Hematopoietic multipotent progenitor cell treated with erythropoietin and hydrocortisone succinate and interleukin-3 and kit ligand, for 4 days (in vitro differentiated cells): ENCODE results near the gene CHN1.

Experiments
- DNase-seq: peaks from one replicate; pipeline ENCODE4 v3.0.0-alpha.2; 2015

The CHN1 gene, protein sequence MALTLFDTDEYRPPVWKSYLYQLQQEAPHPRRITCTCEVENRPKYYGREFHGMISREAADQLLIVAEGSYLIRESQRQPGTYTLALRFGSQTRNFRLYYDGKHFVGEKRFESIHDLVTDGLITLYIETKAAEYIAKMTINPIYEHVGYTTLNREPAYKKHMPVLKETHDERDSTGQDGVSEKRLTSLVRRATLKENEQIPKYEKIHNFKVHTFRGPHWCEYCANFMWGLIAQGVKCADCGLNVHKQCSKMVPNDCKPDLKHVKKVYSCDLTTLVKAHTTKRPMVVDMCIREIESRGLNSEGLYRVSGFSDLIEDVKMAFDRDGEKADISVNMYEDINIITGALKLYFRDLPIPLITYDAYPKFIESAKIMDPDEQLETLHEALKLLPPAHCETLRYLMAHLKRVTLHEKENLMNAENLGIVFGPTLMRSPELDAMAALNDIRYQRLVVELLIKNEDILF

DNA sequence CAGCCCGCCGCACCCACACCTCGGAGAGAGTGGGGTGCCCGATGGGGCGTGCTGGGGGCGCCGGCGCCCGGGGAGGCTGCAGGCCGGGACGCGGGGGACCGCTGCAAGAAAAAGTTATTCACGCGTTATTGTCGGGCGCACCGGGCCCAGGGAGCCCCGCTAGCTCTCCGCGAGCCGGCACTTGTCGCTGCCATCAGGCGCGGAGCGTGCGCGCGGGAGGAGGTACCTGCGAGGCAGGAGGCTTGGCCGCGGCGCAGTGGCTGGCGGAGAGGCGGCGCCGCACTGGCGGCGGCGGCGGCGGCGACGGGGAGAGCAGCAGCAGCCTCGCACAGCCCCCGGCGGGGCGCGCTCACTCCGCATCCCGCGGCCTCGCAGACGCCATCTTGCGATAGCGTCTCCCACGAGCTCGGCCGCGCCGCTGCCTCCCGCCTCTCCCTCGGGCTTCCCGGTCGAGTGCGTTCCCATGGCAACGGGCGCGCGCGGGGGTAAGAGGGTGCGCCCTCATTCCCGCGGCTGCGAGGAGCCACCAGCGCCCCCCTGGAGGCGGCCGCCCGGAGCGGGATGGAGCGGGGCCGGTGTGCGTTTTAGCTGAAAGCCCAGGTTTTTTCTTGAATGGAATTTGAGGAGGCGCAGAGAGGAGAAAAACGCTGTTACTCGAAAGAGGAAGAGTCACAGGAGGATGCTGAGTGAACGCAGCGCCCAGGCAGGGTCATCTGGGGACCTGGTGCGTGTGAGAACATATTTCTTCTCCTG is at the start of gene CHN1:
Gene CHN1, minus strand, starts transcription at position 402 of the 753 bp plus-strand sequence. CDS start 469 bp downstream, outside the sequence.
- DNase-seq: peak; percentile 64

- no peak for DNase-seq
Observed at GRCh38 chr2:175054340-175054739, 49.2 kb upstream of the CHN1 start.

DNA sequence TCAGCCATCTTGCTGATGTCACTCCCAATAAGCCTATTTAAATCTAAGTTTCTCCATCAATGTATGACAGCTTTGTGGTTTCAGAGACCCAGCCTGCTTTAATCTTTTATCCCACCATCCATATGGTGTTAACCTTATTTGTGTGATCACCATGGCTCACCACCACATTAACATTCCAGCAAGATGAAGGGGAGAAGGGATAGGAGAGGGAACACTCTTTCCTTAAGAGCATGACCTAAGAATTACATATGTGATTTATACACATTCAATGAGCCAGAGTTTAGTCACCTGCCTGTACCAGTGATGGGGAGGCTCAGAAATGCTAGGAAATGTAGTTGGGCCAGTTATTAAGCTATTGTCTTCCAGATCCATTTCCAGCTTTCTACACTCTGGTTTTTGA is 44.5 kb upstream of the CHN1 start:
- DNase-seq: no peak

DNA sequence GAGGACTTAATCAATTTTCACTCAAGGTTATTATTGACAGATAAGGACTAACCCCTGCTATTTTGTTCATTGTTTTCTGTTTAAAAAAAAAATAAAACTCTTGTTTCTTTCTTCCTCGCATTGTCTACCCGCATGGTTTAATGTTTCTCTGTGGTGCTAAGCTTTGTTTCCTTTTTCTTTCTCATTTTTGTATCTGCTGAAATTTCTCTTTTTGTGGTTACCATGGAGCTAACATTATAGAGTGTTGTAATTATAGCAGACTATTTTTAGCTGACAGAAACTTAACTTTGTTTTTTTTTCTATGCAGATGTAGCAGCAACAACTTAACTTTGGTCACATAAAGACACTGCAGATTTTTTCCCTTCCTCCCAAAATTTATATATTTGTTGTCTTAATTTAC is 43.1 kb upstream of the CHN1 start:
- DNase-seq: no peak

GRCh38 chr2:175039490-175039889 is 34.3 kb upstream of the CHN1 start:
- no peak for DNase-seq

DNA sequence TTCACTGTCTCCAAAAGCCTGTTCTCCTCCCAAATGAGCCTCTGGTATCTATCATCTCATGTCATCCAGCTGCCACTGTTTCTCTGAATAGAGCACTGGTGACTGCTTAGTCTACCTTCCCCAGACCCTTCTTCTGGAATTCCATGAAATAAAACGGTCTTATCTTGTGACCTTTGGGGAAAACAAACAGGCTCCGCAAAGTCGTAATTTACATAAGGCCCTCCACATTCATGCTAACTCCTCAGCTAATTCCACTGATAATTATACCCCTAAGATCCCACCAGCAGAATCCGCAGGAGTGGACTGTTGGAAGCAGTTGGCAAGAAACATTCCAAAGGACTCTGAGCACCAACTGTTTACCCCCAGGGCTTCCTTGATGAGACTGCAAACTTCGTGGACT is 33.9 kb upstream of the CHN1 start:
- DNase-seq: no peak

- no peak for DNase-seq
Observed at GRCh38 chr2:175037941-175038340, 32.8 kb upstream of the CHN1 start.

- peak; percentile 81 for DNase-seq
Observed at GRCh38 chr2:175036582-175037018, 31.4 kb upstream of the CHN1 start.

DNA sequence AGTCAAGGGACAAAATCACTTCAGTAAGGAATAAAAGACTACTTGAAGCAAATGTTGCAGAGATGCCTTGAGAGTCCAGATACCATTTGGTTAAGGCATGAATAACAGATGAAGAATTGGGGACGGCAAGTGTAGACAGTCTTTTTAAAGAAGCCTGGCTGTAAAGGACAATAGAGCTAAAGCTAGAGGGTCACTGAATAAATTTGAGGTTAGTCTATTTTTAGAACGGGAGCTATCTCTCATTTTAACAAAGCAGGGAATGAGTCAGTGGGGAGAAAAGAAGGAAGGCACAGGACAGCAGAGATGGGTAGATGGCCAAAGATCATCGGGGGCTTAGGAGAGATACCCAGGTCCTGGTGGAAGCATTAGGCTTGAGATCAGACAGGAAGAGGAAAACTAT is 30.6 kb upstream of the CHN1 start:
- DNase-seq: no peak

DNA sequence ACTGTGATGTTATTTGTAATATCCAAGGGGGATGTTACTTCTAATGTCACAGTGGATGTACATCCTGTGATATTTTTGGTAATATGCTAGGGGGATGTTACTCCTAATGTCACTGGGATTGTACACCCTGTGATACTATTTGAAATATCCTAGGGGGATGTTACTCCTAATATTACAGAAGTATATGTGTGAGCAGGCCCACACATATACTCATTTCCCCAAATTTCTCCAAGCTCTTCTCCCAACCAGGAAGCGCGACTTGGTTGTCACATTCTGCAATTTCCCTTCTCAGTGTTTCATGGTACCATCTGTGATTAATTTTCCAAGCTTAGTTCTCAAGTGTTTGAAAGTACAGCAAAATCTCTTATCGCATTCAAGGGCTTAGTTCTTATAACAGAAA is 29.5 kb upstream of the CHN1 start:
- no peak for DNase-seq

DNA sequence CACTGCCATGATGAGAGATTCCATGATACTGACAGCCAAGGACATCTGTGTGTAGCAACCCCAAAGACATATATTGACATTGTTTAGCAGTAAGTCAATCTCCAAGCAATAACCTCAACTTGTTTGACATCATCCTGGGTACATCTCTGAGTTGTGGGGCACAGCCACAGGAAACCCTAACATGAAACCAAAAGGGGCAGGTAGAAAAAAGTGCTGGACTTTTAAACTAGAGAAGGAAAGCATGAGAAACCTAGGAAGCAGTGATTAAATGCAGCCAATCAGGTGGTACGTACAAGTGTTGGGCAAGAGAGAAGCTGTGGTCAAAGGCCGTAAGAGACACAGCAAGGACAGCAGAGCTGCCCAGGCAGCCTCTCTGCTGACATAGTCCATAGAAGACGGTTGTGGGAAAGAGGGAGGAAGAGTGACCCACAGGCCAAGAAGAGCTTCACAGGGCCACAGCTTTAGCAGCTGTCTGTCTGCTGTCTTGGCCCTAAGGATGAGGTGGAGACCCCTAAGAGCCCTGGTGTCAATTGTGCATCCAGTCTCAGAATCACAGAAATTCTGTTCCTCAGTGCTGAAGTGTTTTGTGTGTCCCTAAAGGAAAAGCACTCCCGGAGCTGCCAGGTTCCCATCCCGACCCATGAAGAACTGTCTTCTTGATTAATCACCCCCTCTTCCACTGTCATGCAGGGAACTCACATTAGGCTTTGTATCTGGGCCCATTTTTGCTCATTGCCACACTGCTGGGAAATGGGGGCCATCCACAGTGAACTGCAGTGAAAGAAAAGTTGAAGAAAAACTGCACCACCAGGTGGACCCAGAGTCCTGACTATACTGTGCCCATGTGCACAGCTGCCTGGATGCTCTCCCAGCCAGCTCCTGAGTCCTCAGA is 25.4 kb upstream of the CHN1 start:
- DNase-seq: peak; percentile 65

- no peak for DNase-seq
Observed at GRCh38 chr2:175027755-175028154, 22.6 kb upstream of the CHN1 start.

GRCh38 chr2:175026385-175026784 is 21.2 kb upstream of the CHN1 start:
- no peak for DNase-seq

DNA sequence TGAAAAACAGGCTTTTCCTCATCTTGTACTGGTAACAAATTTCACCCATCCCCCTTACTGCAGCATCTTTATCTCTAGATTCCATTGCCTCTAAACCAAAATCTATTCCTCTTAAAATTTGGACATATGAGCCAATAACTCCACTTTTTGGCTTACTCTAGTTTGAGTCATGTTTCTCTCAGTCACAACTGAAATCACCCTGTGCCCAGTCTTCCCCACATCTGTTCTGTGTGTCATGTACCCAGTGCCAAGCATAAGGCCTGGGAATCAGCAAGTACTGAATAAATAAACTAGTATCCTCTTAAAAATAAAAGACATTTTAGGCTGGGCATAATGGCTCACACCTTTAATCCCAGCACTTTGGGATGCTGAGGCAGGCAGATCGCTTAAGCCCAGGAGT is 20.8 kb upstream of the CHN1 start:
- no peak for DNase-seq

- DNase-seq: no peak
Observed at GRCh38 chr2:175025233-175025632, 20.1 kb upstream of the CHN1 start.

GRCh38 chr2:175022923-175023322 is 17.7 kb upstream of the CHN1 start:
- no peak for DNase-seq

DNA sequence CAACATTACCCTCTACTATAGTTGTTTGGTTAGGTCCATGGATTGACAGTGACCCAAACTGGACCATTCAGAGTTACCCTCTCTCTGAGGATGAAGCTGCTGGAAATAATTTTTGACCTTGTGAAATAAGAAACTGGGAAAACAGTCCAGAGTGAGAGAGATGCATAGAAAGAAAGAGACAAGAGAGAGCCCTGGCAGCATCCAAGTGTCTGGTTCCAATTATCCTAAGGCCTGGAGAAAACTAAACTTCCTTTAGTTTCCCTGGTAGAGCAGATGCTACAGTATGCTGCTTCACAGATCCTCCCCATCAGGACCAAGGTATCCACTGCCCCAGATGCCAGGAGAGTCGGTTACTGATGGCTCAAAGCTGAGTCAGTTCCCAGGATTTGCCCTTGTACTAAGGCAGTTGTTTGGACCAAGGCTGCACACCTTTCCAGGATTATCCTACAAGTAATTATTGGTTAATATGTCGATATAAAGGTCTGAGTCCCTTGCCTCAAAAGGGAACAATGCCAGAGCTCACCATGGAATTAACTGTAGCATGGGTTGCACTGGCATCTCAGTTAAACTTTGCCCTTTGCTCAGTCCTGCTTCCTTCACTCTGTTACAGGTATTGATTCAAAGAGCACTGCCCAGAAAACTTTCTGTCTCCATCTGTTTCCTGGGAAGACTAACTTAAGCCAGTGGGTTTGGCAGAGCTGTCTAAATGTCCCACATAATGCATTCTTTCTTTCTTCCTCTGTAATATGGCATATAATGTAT is 14.6 kb upstream of the CHN1 start:
- no peak for DNase-seq

DNA sequence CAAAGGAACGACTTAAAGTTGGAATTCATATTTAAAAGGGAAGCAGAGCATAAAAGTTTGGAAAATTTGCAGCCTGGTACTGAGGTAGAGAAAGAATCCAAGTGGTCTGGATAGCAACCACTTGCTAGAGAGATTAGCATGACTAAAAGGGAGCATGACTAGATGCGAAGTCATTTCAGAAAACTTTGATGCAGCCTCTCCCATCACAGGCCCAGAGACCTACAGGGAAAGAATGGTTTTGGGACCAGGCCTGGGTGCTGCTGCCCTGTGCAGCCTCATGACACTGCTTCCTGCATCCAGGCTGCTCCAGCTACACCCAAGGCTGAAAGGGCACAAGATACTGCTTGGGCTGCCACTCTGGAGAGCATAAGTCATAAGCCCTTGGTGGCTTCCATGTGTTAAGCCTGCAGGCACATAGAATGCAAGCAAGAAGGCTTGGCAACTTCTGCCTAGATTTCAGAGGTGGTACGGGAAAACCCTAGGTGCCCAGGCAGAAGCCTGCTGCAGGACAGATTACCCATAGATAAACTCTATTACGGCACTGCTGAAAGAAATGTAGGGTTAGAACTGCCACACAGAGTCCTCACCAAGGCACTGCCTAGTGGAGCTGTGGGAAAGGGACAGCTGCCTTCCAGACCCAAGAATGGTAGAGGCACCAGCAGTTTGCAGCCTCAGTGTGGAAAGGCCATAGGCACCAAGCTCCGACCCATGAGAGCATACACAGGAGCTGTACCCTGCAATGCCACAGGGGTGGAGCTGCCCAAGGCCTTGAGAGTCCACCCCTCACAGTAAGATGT is 12.6 kb upstream of the CHN1 start:
- DNase-seq: no peak

- DNase-seq: no peak
Observed at GRCh38 chr2:175015340-175015739, 10.2 kb upstream of the CHN1 start.

DNA sequence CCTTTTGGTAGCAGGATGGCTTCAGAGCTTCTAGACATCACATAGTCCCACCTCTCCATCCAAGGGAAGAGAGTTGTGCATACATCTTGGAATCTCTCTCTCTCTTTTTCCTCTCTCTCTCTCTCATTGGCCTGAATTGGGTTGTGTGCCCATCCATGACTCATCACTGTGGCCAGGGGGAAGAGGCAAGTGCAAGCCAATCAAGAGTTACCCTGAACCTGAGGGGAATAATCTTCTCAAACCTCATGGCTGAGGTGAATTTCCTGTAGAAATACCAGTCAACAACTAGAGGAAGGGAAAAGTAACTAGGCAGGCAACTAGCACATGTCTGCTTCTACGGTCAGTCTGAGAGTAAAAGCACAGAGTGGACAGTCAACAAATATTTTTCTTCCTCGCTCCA is 7.3 kb upstream of the CHN1 start:
- DNase-seq: no peak

GRCh38 chr2:175011505-175011904 is 6.3 kb upstream of the CHN1 start:
- no peak for DNase-seq
